Medulla oblongata (tissue), 1 donor: ENCODE results near the gene ENAH.

Source experiments
- DNase-seq: peaks from one replicate; pipeline ENCODE4 v3.0.0-alpha.2; 2015; ENCODE audit errors: extremely low spot score

The ENAH gene

GRCh38 chr1:225608014-225608796 lies 44.7 kb downstream of the ENAH start:
- no peak for DNase-seq

- DNase-seq = no peak
Measured at GRCh38 chr1:225607355-225607754, 45.6 kb downstream of the ENAH start.

GRCh38 chr1:225603538-225604354 lies 49.2 kb downstream of the ENAH start:
- DNase-seq = no peak

- no peak for DNase-seq
Measured at GRCh38 chr1:225602590-225603206, 50.2 kb downstream of the ENAH start.

GRCh38 chr1:225601902-225602589 lies 50.9 kb downstream of the ENAH start:
- no peak for DNase-seq

GRCh38 chr1:225598847-225599246 lies 54.1 kb downstream of the ENAH start:
- DNase-seq = no peak

- DNase-seq = no peak
Measured at GRCh38 chr1:225597926-225598575, 54.9 kb downstream of the ENAH start.

- no peak for DNase-seq
Measured at GRCh38 chr1:225596736-225597135, 56.2 kb downstream of the ENAH start.

GRCh38 chr1:225595974-225596551 lies 56.9 kb downstream of the ENAH start:
- no peak for DNase-seq

GRCh38 chr1:225595452-225595851 lies 57.5 kb downstream of the ENAH start:
- DNase-seq = no peak

GRCh38 chr1:225593414-225593813 lies 59.5 kb downstream of the ENAH start:
- no peak for DNase-seq

GRCh38 chr1:225592362-225593025 lies 60.4 kb downstream of the ENAH start:
- no peak for DNase-seq

- DNase-seq = no peak
Measured at GRCh38 chr1:225587310-225587709, 65.6 kb downstream of the ENAH start.

- DNase-seq = no peak
Measured at GRCh38 chr1:225581186-225581585, 71.7 kb downstream of the ENAH start.

GRCh38 chr1:225580238-225581099 lies 72.5 kb downstream of the ENAH start:
- no peak for DNase-seq

GRCh38 chr1:225578251-225578977 lies 74.5 kb downstream of the ENAH start:
- DNase-seq = no peak

- DNase-seq = no peak
Measured at GRCh38 chr1:225577241-225577640, 75.7 kb downstream of the ENAH start.

- no peak for DNase-seq
Measured at GRCh38 chr1:225573216-225573615, 79.7 kb downstream of the ENAH start.

- no peak for DNase-seq
Measured at GRCh38 chr1:225572422-225572821, 80.5 kb downstream of the ENAH start.
